HepG2 (cell line): ENCODE data around the gene DGAT2L6. TPM values are rescaled to one million over a fixed set of nuclear protein-coding genes. Genes with fewer than 3 reads are reported as not detected.

Experiments used
- BCL6 ChIP-seq: IDR thresholded peaks from 2 replicates; pipeline ENCODE4 v1.6.1; 2016; ENCODE audit warnings: missing genetic modification reagents, missing compliant biosample characterization
- ISX ChIP-seq: sonication (generic); formaldehyde crosslinking; conservative IDR thresholded peaks from 2 replicates; pipeline ENCODE4 v1.5.0; 2020; ENCODE audit warnings: missing genetic modification reagents
- KDM3A ChIP-seq: IDR thresholded peaks from 2 replicates; pipeline ENCODE4 v1.6.1; 2018; ENCODE audit warnings: low read depth, missing compliant biosample characterization
- KLF12 ChIP-seq: sonication (generic); formaldehyde crosslinking; IDR thresholded peaks from 2 replicates; pipeline ENCODE4 v1.4.0; 2020; ENCODE audit warnings: missing genetic modification reagents, borderline replicate concordance
- LCORL ChIP-seq, 2 experiments: fragments of 450-650 bp in 1 of 2; sonication (generic) in 1 of 2; formaldehyde crosslinking in 1 of 2; IDR thresholded peaks; 2 replicates each; pipeline versions ENCODE4 v1.5.0 to v1.6.1; 2017 to 2020; ENCODE audit warnings: antibody characterized with exemption in 1 of 2, missing genetic modification reagents in 1 of 2
- MED8 ChIP-seq: sonication (generic); formaldehyde crosslinking; IDR thresholded peaks from 2 replicates; pipeline ENCODE4 v1.8.1; 2023; ENCODE audit warnings: mild to moderate bottlenecking, missing genetic modification reagents; ENCODE audit not compliant: insufficient replicate concordance
- PCBP2 ChIP-seq: fragments of 200-400 bp; formaldehyde crosslinking; optimal IDR thresholded peaks from 2 replicates; pipeline ENCODE3; 2018; ENCODE audit warnings: low read length, low read depth; ENCODE audit not compliant: poor library complexity, severe bottlenecking
- PHF8 ChIP-seq: sonication (generic); formaldehyde crosslinking; IDR thresholded peaks from 2 replicates; pipeline ENCODE4 v1.5.0; 2020; ENCODE audit warnings: missing genetic modification reagents
- RXRA ChIP-seq: sonication (generic); formaldehyde crosslinking; IDR thresholded peaks from 2 replicates; pipeline ENCODE4 v1.5.1; 2020; ENCODE audit warnings: missing genetic modification reagents
- ZNF12 ChIP-seq: sonication (generic); formaldehyde crosslinking; IDR thresholded peaks from 2 replicates; pipeline ENCODE4 v1.5.0; 2020; ENCODE audit warnings: missing genetic modification reagents
- ZNF3 ChIP-seq: IDR thresholded peaks from 2 replicates; pipeline ENCODE4 v1.7.0; 2017; ENCODE audit warnings: inconsistent platforms
- ZNF431 ChIP-seq: sonication (generic); formaldehyde crosslinking; IDR thresholded peaks from 2 replicates; pipeline ENCODE4 v1.9.0; 2022; ENCODE audit warnings: missing genetic modification reagents, low read depth, mild to moderate bottlenecking, borderline replicate concordance
- ZNF510 ChIP-seq: sonication (generic); formaldehyde crosslinking; IDR thresholded peaks from 2 replicates; pipeline ENCODE4 v1.4.0; 2020; ENCODE audit warnings: low read depth, mild to moderate bottlenecking, missing genetic modification reagents
- ZNF546 ChIP-seq: sonication (generic); formaldehyde crosslinking; conservative IDR thresholded peaks from 2 replicates; pipeline ENCODE4 v1.8.1; 2023; ENCODE audit warnings: mild to moderate bottlenecking, missing genetic modification reagents
- ZNF775 ChIP-seq: sonication (generic); formaldehyde crosslinking; IDR thresholded peaks from 2 replicates; pipeline ENCODE4 v1.4.0; 2020; ENCODE audit warnings: missing genetic modification reagents, mild to moderate bottlenecking, moderate library complexity, borderline replicate concordance
- polyA plus RNA-seq, 8 experiments: library from polyadenylated mRNA; depleted of rRNA in 3 of 8; stranded (reverse) in 7 of 8; unstranded in 1 of 8; fragments of >200 nt; fragmentation: Illumina TruSeq in 4 of 8; extraction: Trizol in 4 of 8; gene quantifications; 2 replicates each; pipeline versions ENCODE4 v1.2.1 to v1.2.3, GENCODE V29; 2011 to 2016; ENCODE audit warnings: low read depth in 4 of 8, missing spikeins in 1 of 8, mixed read lengths in 1 of 8; ENCODE audit not compliant: insufficient read depth in 1 of 8
- total RNA-seq, 5 experiments: library from RNA; depleted of rRNA; stranded (reverse); fragments of >200 nt; fragmentation: Illumina TruSeq; extraction: Trizol; gene quantifications; 2 replicates each; pipeline ENCODE4 v1.2.3, GENCODE V29; 2016; ENCODE audit warnings: low read depth in 1 of 5
- TF ChIP-seq, protein P1 (sequence below): sonication (generic); formaldehyde crosslinking; IDR thresholded peaks from 2 replicates; pipeline ENCODE4 v1.5.0; 2020; ENCODE audit warnings: mild to moderate bottlenecking, missing genetic modification reagents
- TF ChIP-seq, protein P2 (sequence below): IDR thresholded peaks from 2 replicates; pipeline ENCODE4 v1.6.1; 2018; ENCODE audit warnings: missing genetic modification reagents, mild to moderate bottlenecking, missing compliant biosample characterization
- TF ChIP-seq, protein P3 (sequence below): sonication (generic); formaldehyde crosslinking; IDR thresholded peaks from 2 replicates; pipeline ENCODE4 v1.5.1; 2020; ENCODE audit warnings: mild to moderate bottlenecking, missing genetic modification reagents, borderline replicate concordance
- TF ChIP-seq, protein P4 (sequence below): IDR thresholded peaks from 2 replicates; pipeline ENCODE4 v1.6.1; 2016; ENCODE audit warnings: low read depth, borderline replicate concordance
- TF ChIP-seq, protein P5 (sequence below): sonication (generic); formaldehyde crosslinking; IDR thresholded peaks from 2 replicates; pipeline ENCODE4 v1.4.0; 2020; ENCODE audit warnings: missing genetic modification reagents

Gene DGAT2L6
- total and polyA plus RNA-seq, 2 of the 13 experiments (the other 11 are each of a cell fraction or from before 2014, with no cell fraction given): not detected

DNA sequence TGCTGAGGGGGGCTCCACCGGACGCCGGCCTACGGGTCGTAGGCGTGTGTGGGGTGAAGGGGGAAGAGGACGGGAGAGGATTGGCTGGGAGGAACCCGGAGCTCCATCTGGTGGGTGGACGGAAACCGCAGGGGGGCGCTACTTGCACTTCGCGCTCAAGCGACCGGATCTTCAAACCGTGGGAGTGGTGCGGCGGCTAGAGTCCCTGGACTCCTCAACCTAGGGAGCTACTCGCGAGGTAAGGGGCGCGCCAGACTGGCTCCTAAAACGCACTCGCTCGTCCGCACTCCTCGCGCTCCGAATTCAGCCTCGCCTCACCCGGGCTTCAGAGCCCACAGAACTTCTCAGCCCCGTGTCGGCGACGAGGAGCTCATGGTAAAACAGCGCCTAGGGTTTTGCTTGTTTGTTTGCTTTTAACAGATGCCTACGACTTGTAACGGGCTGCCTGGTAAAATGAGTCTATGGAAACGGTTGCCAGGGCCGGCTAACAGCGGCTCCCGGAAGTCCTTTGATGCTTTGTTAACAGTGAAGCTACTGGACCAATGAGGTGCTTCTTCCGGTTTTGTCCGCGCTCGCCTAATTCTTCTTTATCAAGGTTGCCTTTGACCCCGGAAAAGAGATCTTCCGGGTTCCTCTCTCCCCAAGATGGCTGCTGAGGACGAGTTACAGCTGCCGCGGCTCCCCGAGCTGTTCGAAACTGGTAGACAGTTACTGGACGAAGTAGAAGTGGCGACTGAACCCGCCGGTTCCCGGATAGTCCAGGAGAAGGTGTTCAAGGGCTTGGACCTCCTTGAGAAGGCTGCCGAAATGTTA, 43.8 kb upstream of the DGAT2L6 start, which contains the start of gene IGBP1 (continued):
- TF ChIP-seq ZNF12 (CRISPR knock-in tag): no peak
- no peak for TF ChIP-seq ZNF431 (CRISPR knock-in tag)
- TF ChIP-seq, protein P1, sequence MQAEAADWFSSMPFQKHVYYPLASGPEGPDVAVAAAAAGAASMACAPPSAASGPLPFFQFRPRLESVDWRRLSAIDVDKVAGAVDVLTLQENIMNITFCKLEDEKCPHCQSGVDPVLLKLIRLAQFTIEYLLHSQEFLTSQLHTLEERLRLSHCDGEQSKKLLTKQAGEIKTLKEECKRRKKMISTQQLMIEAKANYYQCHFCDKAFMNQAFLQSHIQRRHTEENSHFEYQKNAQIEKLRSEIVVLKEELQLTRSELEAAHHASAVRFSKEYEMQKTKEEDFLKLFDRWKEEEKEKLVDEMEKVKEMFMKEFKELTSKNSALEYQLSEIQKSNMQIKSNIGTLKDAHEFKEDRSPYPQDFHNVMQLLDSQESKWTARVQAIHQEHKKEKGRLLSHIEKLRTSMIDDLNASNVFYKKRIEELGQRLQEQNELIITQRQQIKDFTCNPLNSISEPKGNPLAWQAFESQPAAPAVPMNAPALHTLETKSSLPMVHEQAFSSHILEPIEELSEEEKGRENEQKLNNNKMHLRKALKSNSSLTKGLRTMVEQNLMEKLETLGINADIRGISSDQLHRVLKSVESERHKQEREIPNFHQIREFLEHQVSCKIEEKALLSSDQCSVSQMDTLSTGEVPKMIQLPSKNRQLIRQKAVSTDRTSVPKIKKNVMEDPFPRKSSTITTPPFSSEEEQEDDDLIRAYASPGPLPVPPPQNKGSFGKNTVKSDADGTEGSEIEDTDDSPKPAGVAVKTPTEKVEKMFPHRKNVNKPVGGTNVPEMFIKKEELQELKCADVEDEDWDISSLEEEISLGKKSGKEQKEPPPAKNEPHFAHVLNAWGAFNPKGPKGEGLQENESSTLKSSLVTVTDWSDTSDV (CRISPR knock-in tag): no peak
- no peak for TF ChIP-seq RXRA (CRISPR knock-in tag)
- no peak for TF ChIP-seq BCL6 (CRISPR knock-in tag)
- TF ChIP-seq ZNF510 (CRISPR knock-in tag): no peak
- TF ChIP-seq, protein P2, sequence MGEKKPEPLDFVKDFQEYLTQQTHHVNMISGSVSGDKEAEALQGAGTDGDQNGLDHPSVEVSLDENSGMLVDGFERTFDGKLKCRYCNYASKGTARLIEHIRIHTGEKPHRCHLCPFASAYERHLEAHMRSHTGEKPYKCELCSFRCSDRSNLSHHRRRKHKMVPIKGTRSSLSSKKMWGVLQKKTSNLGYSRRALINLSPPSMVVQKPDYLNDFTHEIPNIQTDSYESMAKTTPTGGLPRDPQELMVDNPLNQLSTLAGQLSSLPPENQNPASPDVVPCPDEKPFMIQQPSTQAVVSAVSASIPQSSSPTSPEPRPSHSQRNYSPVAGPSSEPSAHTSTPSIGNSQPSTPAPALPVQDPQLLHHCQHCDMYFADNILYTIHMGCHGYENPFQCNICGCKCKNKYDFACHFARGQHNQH (CRISPR knock-in tag): no peak
- TF ChIP-seq LCORL (IDR thresholded peaks at IDR 0.05): no peak
- no peak for TF ChIP-seq LCORL (CRISPR knock-in tag; IDR thresholded peaks at IDR 0.05)
- no peak for TF ChIP-seq KLF12 (CRISPR knock-in tag)
- TF ChIP-seq ZNF775 (CRISPR knock-in tag): no peak
- TF ChIP-seq, protein P3, sequence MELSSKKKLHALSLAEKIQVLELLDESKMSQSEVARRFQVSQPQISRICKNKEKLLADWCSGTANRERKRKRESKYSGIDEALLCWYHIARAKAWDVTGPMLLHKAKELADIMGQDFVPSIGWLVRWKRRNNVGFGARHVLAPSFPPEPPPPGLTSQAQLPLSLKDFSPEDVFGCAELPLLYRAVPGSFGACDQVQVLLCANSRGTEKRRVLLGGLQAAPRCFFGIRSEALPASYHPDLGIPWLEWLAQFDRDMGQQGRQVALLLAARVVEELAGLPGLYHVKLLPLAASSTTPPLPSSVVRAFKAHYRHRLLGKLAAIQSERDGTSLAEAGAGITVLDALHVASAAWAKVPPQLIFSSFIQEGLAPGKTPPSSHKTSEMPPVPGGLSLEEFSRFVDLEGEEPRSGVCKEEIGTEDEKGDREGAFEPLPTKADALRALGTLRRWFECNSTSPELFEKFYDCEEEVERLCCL (CRISPR knock-in tag): no peak
- no peak for TF ChIP-seq MED8 (CRISPR knock-in tag)
- TF ChIP-seq PCBP2: no peak
- peak; percentile 46; the same call in 1 of the 2 replicates for TF ChIP-seq PHF8
- TF ChIP-seq, protein P4, sequence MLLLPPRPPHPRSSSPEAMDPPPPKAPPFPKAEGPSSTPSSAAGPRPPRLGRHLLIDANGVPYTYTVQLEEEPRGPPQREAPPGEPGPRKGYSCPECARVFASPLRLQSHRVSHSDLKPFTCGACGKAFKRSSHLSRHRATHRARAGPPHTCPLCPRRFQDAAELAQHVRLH (CRISPR knock-in tag): no peak
- no peak for TF ChIP-seq ISX (CRISPR knock-in tag)
- TF ChIP-seq ZNF3 (CRISPR knock-in tag): no peak
- TF ChIP-seq, protein P5, sequence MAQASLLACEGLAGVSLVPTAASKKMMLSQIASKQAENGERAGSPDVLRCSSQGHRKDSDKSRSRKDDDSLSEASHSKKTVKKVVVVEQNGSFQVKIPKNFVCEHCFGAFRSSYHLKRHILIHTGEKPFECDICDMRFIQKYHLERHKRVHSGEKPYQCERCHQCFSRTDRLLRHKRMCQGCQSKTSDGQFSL (CRISPR knock-in tag): no peak
- TF ChIP-seq KDM3A (CRISPR knock-in tag): no peak
- 0 out of 2 replicates have a peak, but pooled peaks have one; percentile 18 for TF ChIP-seq ZNF546 (CRISPR knock-in tag)
